GM10847 (cell line): ENCODE results near the gene PRMT3.

ENCODE experiments used
- POLR2A ChIP-seq: IDR thresholded peaks from 2 replicates; pipeline ENCODE4 v1.6.1; 2011; ENCODE audit not compliant: insufficient read length; ENCODE audit errors: extremely low read depth

PRMT3 gene

DNA sequence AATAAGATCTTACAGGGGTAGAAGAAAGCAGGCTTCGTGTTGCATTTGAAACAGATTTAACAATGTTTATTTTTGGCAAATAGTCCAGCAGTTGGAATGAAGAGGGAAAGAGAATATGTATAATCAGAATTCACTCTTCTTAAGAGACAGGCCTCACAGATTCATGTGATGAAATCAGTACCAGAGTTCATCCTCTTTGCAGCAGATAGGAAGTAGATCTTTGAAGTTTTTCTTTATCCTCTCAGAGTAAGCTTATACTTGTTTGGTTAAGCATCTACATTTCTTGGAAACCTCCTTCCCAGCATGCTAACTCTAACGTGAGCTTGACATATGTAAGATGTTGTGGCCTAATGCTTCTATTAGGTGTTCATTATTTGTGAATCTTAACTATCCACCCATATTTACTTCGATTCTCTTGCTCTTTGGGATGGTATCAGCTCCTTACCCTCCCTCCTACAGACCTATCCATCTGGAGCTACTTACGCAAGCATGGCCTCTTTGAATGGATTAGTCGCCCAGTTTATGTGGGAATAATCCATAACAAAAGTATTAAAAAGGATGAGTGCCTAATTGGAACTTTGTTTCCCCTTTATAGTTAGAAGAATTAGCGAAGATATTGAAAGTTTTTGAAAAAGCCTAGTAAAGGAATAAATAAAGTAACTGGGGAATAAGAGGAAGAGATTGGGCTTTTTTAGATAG lies 80.1 kb downstream of the PRMT3 start:
- no peak for TF ChIP-seq POLR2A

DNA sequence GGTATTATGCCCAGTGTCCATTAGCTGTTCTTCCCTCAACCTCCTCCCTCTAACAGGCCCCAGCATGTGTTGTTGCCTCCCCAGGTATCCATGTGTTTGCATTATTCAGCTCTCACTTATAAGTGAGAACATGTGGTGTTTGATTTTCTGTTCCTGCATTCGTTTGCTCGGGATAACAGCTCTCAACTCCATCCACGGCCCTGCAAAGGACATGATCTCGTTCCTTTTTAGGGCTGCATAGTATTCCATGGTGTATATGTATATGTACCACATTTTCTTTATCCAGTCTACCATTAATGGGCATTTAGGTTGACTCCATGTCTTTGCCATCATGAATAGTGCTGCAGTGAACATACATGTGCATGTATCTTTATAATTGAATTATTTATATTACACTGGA lies 82.8 kb downstream of the PRMT3 start:
- TF ChIP-seq POLR2A, result no peak

DNA sequence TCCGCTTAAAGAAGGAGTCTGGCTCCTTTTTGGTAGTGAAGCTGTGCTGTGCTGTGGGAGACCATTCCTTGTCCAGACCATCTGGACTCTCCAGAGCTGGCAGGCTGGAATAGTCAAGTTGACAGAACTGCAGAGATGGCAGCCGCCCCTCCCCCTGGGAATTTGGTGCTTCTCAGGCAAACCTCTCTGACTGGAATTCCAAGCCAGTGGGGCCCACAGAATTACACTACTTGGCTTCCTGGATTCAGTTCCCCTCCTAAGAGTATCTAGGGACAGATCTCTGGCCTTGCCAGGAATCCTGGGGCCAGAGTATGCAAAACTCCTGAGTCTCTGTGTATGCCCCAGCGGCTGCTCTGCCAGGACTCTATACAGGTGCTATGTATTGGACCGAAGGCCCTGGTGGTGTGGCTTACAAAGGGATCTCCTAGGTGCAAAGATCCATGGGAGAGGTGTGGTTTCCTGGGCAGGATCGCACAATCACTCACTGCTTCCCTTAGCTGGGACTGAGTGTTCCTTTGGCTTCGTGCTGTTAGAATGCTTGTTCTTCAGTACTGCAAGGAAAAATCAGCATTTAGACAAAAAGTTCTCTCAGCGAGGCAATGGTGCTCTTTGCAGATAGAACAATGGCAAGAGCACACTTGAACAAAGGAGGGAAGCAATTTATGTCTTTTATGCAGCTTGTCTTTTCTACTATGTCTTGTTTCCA lies 86.8 kb downstream of the PRMT3 start:
- no peak for TF ChIP-seq POLR2A

DNA sequence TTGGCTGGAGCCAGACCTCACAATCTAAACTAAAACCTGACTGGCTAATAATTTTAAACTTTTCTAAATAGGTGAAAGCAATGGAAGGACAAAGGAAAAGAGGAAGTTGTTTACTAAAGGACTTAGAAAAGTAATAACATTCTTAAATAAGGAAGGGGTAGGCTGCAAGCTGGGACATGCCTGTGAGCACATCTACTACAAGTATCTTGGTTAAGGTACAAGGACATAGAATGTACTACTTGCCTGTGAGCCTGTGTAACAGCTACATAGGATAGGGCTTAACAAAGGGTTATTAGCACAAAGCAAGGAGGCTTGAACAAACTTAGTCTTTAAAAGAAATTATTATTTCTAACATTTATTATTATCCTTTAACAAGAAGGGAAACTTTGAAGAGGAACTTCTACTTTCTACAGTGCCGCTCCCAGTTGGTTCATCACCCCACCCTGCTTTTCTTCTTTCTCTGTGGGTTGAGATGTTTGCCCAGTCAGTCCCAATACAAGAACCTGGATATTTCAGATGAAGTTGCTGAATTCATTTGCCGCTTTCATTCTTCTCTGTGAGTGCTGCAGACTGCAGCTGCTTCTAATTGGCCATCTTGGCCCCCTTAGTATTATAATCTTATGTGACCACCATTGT lies 87.5 kb downstream of the PRMT3 start:
- no peak for TF ChIP-seq POLR2A

DNA sequence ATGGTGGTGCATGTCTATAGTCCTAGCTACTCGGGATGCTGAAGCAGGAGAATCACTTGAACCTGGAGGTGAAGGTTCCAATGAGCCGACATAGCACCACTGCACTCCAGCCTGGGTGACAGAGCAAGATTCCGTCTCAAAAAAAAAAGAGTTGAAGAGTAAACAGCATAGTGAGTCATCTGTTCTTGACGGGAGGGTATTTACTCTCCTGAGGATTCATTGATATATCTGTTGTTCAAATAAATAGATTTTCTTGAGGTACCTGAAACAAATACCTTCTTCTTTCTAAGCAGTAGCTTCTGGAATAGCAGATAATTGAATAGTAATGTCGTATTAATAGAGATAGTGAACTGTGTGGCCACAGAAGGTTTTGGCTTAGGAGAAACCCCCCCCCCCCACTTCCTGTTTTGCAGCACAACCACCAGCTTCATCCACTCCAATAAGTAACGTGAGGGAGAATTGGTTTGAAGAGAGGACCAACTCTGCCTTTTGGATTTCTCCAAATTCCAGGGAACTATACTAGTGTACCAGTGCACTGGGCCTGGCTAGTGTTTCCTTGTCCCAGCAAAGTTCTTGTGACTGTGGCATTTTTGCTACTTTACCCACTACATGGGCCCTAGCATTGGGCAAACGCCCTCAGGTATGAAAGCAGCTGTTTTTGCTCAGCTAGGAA lies 90.0 kb downstream of the PRMT3 start:
- no peak for TF ChIP-seq POLR2A

DNA sequence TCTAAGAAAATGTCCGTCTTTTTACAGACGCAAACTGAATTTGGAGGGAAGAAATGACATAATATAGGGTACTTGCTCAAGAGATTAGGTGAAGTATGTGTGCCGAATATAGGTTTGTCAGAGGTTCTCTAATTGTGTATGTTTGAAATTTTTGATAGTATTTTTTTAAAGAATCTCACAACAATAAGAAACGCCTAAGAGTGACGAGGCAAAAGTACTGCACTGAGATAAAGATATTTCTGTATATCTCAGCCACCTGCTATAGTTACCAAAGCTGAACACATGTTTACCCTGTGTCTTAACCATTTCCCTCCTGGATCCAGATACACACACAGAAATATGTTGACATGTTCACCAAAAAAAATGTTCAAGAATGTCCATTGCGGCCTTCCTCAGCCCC lies 92.0 kb downstream of the PRMT3 start:
- TF ChIP-seq POLR2A, result no peak

DNA sequence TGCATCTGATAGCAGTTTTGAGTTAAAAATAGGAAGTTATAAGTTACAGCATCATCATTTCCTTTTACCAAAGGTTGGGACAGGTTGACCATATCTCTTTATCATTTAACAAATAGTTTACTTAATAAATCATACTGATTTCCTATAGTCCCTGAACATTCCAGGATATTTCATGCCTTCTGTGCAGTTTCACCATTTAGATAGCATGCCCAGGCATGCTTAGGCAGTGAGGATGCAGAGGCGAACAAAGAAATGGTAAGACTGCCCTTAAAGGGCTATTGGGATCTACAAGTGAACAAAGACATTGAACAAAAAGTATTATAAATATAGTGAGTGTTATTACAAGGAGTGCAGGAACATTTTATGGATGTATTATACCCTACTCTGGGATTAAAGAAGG lies 96.4 kb downstream of the PRMT3 start:
- no peak for TF ChIP-seq POLR2A

DNA sequence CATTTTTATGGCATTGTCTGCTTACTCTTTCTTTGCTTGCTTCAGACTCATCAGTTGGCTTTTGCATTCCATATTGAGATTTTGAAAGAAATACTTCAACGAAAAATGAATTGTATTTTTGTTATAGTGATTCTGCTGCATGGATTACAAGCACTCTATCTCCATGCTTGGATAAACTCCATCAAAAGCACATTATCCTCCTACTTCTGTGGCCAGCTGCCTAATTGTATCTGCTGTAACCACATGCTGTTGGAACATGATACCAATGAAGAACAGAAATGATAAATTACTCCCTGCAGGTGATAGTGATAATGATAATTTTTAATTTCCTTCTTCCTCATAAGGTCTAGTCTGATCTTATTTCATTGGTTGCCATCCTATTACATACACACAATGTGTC lies 100.8 kb downstream of the PRMT3 start:
- no peak for TF ChIP-seq POLR2A

DNA sequence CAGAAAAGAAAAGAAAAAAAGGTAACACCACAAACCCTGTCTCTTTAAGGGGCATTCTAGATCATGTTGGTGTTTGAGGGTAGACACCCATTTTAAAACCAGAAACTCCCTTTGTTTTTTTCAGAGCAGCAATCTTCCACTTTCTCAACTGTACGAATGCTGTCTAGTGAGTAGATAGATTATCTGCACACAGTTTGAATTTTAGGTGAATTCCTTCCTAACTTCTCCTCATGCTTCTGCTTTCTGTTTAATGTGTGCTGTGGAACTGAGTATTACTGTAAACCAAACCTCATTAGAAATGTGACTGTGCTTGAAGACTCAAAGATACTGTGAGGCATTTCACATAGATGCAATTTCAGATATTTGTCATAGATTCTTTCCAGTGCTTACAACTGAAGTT lies 102.4 kb downstream of the PRMT3 start:
- TF ChIP-seq POLR2A, result no peak

DNA sequence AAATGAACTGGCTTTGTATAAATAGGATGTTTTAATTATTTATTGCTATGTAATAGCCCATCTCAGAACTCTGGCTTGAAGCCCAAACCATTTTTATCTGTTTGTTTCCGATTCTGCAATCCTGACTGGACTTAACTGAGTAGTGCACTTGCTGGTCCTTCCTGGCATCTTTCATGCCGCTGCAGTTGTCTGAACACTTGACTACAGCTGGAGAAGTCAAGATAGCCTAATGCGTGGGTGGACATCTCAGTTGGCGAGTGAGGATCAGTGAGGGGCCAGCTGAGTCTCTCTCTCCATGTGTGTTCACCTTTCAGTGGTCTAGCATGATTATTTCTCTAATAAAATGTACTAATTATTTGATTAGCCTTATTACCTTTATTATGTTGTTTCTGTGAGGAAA lies 105.8 kb downstream of the PRMT3 start:
- no peak for TF ChIP-seq POLR2A

DNA sequence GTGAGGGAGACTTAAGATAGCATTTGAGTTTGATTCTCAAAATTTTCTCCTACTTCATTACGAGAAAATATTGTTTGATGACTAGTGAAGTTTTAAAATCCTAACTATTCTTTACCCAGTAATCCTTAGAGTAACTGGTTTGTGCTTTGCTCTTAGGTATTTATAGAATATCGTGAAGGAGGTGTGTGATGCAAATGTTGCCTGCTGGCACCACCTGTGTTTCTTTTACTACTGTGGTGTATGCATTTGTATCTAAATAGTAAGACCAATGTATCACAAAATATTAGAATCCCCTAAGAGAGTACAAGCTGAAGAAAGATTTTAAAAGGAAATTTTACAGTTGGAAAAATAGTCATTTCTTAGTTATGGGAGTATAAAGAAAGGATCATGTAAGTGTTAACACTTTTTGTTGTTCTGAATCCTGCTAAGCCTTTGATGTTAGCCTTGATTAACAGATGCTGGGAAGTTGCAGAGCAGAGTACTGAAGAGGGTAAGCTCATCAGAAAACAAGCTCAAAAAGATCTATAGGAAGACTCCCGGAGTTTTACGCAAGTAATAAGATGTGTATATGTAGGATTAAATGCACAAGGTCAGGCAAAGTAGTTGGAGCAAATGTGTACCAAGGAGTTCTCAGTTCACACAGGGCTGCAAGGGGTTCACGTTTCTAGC lies 109.7 kb downstream of the PRMT3 start:
- no peak for TF ChIP-seq POLR2A

DNA sequence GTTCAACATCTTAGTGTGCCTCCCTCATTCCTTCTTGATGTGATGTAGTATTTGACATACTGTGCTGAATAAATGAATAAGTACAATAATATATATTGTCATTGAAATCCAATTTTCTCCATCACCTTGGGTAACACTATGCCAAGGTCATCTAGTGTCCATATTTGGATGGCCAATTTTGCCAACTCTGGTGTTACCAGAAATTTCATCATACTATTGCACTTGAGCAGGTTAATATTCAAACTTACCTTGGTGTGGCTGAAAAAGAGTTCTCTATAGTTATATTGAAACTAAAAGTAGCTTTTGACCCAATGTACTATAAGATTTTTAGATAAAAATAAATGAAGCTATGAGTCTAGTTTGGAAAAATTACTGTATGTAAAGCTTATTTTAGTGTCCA lies 113.7 kb downstream of the PRMT3 start:
- TF ChIP-seq POLR2A, result no peak

DNA sequence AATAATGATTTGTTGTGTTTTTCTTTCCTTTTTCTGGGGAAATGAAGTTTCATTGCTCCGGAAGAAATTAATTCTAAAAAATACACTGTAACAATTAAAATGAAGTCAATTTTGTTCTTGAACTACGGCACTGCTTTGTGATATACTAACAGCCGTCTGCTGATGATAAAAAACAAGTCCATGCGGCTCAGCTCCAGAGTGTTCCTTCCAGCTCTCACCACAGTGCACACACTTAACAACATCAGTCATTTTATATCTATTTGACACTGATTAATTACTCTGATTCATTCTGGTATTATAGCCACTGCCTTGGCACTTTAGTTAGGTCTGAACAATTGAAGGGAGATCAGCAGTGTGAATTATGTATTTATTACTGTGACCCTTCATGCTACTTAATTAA lies 114.5 kb downstream of the PRMT3 start:
- no peak for TF ChIP-seq POLR2A

DNA sequence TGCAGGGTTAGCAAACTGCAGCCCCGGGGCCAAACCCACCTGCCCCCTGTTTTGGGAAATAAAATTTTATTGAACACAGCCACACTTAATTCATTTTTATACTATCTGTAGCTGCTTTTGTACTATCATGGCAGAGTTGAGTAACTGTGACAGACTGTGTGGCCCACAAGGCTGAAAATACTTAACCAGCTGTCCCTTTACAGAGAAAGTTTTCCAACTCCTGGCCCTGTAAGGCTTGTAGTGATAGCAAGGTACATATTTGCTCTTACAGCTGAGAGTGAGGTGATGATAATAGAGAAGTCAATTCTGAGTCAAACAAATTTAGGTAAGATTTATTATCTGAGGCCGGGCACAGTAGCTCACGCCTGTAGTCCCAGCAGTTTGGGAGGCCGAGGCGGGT lies 124.5 kb downstream of the PRMT3 start:
- no peak for TF ChIP-seq POLR2A

DNA sequence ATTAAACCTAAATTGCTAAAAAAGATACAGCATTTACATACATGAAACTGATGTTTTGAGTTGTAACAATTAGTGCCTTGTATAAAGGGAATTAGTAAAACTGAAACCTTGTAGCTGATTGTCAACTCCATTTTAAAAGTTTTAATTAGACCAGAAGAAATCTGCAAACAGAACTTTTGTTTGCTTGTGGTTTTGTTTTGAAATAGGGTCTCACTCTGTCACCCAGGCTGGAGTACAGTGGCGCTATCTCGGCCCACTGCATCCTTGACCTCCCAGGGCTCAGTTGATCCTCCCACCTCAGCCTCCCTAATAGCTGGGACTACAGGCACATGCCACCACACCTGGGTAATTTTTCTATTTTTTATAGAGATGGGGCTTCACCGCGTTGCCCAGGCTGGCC lies 125.4 kb downstream of the PRMT3 start:
- no peak for TF ChIP-seq POLR2A
